ENCODE results near the gene SLC22A9.

DNA sequence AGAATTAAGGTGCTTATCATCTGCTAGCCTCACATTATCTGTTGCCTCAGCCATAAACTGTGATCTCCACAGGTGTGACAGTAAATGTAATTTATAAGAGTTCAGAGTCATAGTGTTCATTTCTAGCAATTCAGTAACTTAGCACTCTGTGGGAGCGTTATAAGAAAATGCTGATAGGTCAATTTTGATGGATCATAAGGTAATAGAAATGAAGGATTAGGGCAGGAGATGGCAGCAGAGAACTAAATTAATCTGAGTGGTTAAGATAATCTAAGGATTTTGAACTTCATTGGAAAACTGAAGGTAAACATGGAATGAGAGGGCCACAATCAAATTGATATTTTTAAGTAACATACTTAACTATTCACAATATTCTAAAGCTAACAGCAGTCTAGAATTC lies 26.5 kb upstream of the SLC22A9 start:
- TF ChIP-seq POLR2A (IDR thresholded peaks at IDR 0.05) (no peak), POLR2AphosphoS5 (IDR thresholded peaks at IDR 0.05) (no peak), EP300 (IDR thresholded peaks at IDR 0.05) (no peak)

Data from gastroesophageal sphincter (tissue), 2 donors.